K562 (cell line): ENCODE data around the gene PTGER2. TPM values are rescaled to one million over a fixed set of nuclear protein-coding genes. Genes with fewer than 3 reads are reported as not detected.

Experiments used
- ATAC-seq: fragments of 200-7000 bp; cut with Tn5 transposase; 3 replicates; pipeline ENCODE4 v1.9.1; 2020; ENCODE audit warnings: moderate library complexity
- BruUV-seq: library from RNA; stranded (reverse); fragments of 400-500 nt; replicated peaks from 2 replicates; lab custom pipeline; 2021; lab: Mats Ljungman, UMichigan
- CTCF ChIA-PET: fragments of 300-600 bp; formaldehyde crosslinking; extraction: SDS; loops from one replicate; lab custom pipeline; 2021; ENCODE audit warnings: low intra/inter-chr PET ratio; lab: Yijun Ruan, JAX
- POLR2A ChIA-PET: fragments of 300-600, 350-650 bp; sonication (Branson Sonifier 250); formaldehyde crosslinking; extraction: SDS; loops from one replicate; lab custom pipeline; 2021; ENCODE audit warnings: antibody characterized with exemption, inconsistent platforms; lab: Yijun Ruan, JAX
- DNase-seq, 4 experiments: peaks; one replicate each; pipeline versions ENCODE4 v3.0.0 to v3.0.0-alpha.2; 2011 to 2018; ENCODE audit warnings: low spot score in 3 of 4, mixed read lengths in 3 of 4; ENCODE audit errors: extremely low read depth in 1 of 4
- FAIRE-seq: peaks from 2 replicates; lab custom pipeline; 2011; peaks lifted over from hg19 to GRCh38; lab: Jason Lieb, UNC
- H2AFZ ChIP-seq: 2 replicates; pipeline ENCODE4 v1.6.0; 2011; ENCODE audit warnings: low read depth, low read length, control low read depth, inconsistent platforms
- H3K27ac ChIP-seq: fragments of 200-600 bp; 3 replicates; pipeline ENCODE4 v1.8.0; 2011; ENCODE audit warnings: low read depth, mild to moderate bottlenecking, control low read depth, inconsistent platforms, low read length, moderate library complexity, mixed read lengths; ENCODE audit errors: extremely low read depth
- H3K27me3 ChIP-seq, 2 experiments: fragments of 300-600 bp in 1 of 2; 2 replicates in 1 of 2; 3 replicates in 1 of 2; pipeline versions ENCODE4 v1.6.0 to v1.8.0; 2011; ENCODE audit warnings: inconsistent platforms in 2 of 2, low read length in 2 of 2, mild to moderate bottlenecking in 1 of 2, mixed read lengths in 1 of 2, moderate library complexity in 1 of 2; ENCODE audit not compliant: control insufficient read depth in 2 of 2, insufficient read depth in 2 of 2
- H3K36me3 ChIP-seq: fragments of 300-600 bp; 3 replicates; pipeline ENCODE4 v1.8.0; 2011; ENCODE audit warnings: mild to moderate bottlenecking, low read length, inconsistent platforms; ENCODE audit not compliant: control insufficient read depth, insufficient read depth
- H3K4me1 ChIP-seq, 2 experiments: fragments of 200-600 bp in 1 of 2; replicated peaks in 1 of 2; 2 replicates in 1 of 2; 3 replicates in 1 of 2; pipeline versions ENCODE4 v1.5.1 to v1.8.0; 2011; ENCODE audit warnings: inconsistent platforms in 2 of 2, low read length in 2 of 2, mild to moderate bottlenecking in 1 of 2, mixed read lengths in 1 of 2, moderate library complexity in 1 of 2; ENCODE audit not compliant: control insufficient read depth in 2 of 2, insufficient read depth in 2 of 2
- H3K4me2 ChIP-seq: 2 replicates; pipeline ENCODE4 v1.6.1; 2011; ENCODE audit warnings: low read length, control low read depth, inconsistent platforms, mixed read lengths; ENCODE audit not compliant: insufficient read depth
- H3K4me3 ChIP-seq: fragments of 200-600 bp; sonication (generic), shearing (Covaris generic); 2 replicates; pipeline ENCODE4 v1.5.1; 2016; ENCODE audit warnings: control low read depth, inconsistent platforms
- H3K79me2 ChIP-seq: fragments of 200-600 bp; 3 replicates; pipeline ENCODE4 v1.8.0; 2011; ENCODE audit warnings: low read length, inconsistent platforms; ENCODE audit not compliant: control insufficient read depth, insufficient read depth
- H3K9ac ChIP-seq, 2 experiments: 2 replicates each; pipeline versions ENCODE4 v1.6.0 to v1.6.1; 2011; ENCODE audit warnings: low read depth in 2 of 2, low read length in 2 of 2, control low read depth in 1 of 2, inconsistent platforms in 1 of 2, mild to moderate bottlenecking in 1 of 2, mixed read lengths in 1 of 2; ENCODE audit not compliant: insufficient read depth in 1 of 2
- H3K9me1 ChIP-seq: one replicate; pipeline ENCODE4 v1.6.0; 2011; ENCODE audit warnings: inconsistent platforms, mild to moderate bottlenecking, low read length, moderate library complexity; ENCODE audit not compliant: control insufficient read depth, insufficient read depth
- H3K9me3 ChIP-seq: replicated peaks from 2 replicates; pipeline ENCODE4 v1.5.1; 2011; ENCODE audit warnings: low read depth, low read length, inconsistent platforms; ENCODE audit not compliant: control insufficient read depth, insufficient read depth
- H4K20me1 ChIP-seq: replicated peaks from 2 replicates; pipeline ENCODE4 v1.6.1; 2011; ENCODE audit warnings: low read length, inconsistent platforms, mixed read lengths; ENCODE audit not compliant: control insufficient read depth, insufficient read depth
- BHLHE40 ChIP-seq: IDR thresholded peaks from 2 replicates; pipeline ENCODE4 v1.6.1; 2011; ENCODE audit warnings: low read length, improper control_type of control experiment
- ETS1 ChIP-seq: conservative IDR thresholded peaks from 2 replicates; pipeline ENCODE4 v1.6.1; 2011; ENCODE audit warnings: low read depth, mild to moderate bottlenecking, low read length; ENCODE audit not compliant: control insufficient read depth
- STAT6 ChIP-seq: sonication (generic); formaldehyde crosslinking; IDR thresholded peaks from 2 replicates; pipeline ENCODE4 v1.8.1; 2023; ENCODE audit warnings: mild to moderate bottlenecking, missing genetic modification reagents
- WGBS: fragments of 100-300 bp; shearing (Covaris generic); methylation state at CpG from one replicate; pipeline ENCODE4 v1.1.6; 2016; ENCODE audit warnings: low coverage, mixed read lengths; ENCODE audit not compliant: insufficient coverage; ENCODE audit errors: missing lambda C conversion rate; 5-methylcytosine and 5-hydroxymethylcytosine counted together
- in situ Hi-C: fragments of 300-500 bp; cut with MboI; formaldehyde crosslinking; loops from 4 replicates; pipeline ENCODE4 v1.15.0; 2018; ENCODE audit warnings: inconsistent platforms, mixed read lengths
- intact Hi-C: fragments of 100-400 bp; cut with micrococcal nuclease; formaldehyde crosslinking; loops from 2 replicates; pipeline ENCODE4 v1.14.2; 2022
- polyA plus RNA-seq, 8 experiments: library from polyadenylated mRNA; depleted of rRNA in 4 of 8; stranded (reverse) in 5 of 8; unstranded in 3 of 8; fragments of >200 nt; fragmentation: Nextera tagmentation in 2 of 8; fragmentation: Illumina TruSeq in 1 of 8; extraction: Ambion mirVana in 2 of 8; extraction: Trizol in 1 of 8; gene quantifications; 2 replicates each; pipeline versions ENCODE4 v1.2.1 to v1.2.3, GENCODE V29; 2011 to 2014; ENCODE audit warnings: inconsistent platforms in 1 of 8, missing spikeins in 1 of 8
- total RNA-seq, 7 experiments: library from RNA; depleted of rRNA in 6 of 7; stranded (reverse); fragments of >200 nt in 6 of 7; fragmentation: Illumina TruSeq in 2 of 7; extraction: Trizol in 2 of 7; gene quantifications; 2 replicates each; pipeline versions ENCODE4 v1.2.1 to v1.2.3, GENCODE V29; 2011 to 2021; ENCODE audit warnings: low replicate concordance in 1 of 7

Gene PTGER2
- total and polyA plus RNA-seq, 9 of the 15 experiments (the other 6 are each of a cell fraction or from before 2014, with no cell fraction given) = not detected

GRCh38 chr14:52268279-52269061 is 45.6 kb upstream of the PTGER2 start:
- intact Hi-C loops = no loop called here
- no peak overlapping the region for H3K4me2 ChIP-seq
- no peaks in the 10 kb centered on the region for H4K20me1 ChIP-seq
- no TSS peak for BruUV-seq
- FAIRE-seq (no peak), ATAC-seq (no peak), DNase-seq (no peak)
- no peaks in the 10 kb centered on the region for H3K79me2 ChIP-seq
- no peaks in the 10 kb centered on the region for H3K9me3 ChIP-seq
- 23% methylated on average over 16 of the region's 54 CpGs for WGBS
- no peak overlapping the region for H3K9ac ChIP-seq
- TF ChIP-seq BHLHE40 = no peak
- no peak for TF ChIP-seq ETS1
- no peak for TF ChIP-seq STAT6 (CRISPR knock-in tag)
- POLR2A ChIA-PET = no interaction called here
- CTCF ChIA-PET = no interaction called here
- no peak overlapping the region for H2AFZ ChIP-seq
- no peaks in the 10 kb centered on the region for H3K4me1 ChIP-seq
- H3K27ac ChIP-seq = no peak overlapping the region
- no peak overlapping the region for H3K4me3 ChIP-seq
- H3K36me3 ChIP-seq = no peaks in the 10 kb centered on the region
- peaks cover 0 to 15% of the 10 kb centered on the region in 2 experiments; a peak in 2 of 5 replicates for H3K27me3 ChIP-seq
- in situ Hi-C loops = no loop called here
- H3K9me1 ChIP-seq = no peaks in the 10 kb centered on the region
